Hematopoietic multipotent progenitor cell treated with erythropoietin and hydrocortisone succinate and interleukin-3 and kit ligand, for 4 days (in vitro differentiated cells): ENCODE data around the gene PAN3.

ENCODE experiments used
- DNase-seq: peaks from one replicate; pipeline ENCODE4 v3.0.0-alpha.2; 2015

Gene PAN3

DNA sequence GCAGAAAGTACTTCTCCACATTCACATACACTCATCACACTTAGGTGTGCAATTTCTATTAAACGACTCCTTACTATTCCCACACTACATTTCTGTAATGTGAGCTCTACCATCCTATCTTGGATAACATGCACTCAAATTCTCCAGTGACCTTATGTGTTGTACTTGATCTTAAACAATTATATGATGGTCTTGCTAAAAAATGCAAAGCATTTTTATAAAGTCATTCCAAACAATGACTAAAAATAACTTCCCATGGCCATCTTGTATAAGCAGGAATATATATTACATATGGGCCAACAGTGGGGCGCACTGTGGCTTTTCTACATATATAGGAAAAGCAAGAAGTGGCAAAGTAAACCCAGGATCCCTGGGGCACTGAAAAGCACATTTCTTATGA lies 201.1 kb downstream of the PAN3 start:
- DNase-seq = no peak

DNA sequence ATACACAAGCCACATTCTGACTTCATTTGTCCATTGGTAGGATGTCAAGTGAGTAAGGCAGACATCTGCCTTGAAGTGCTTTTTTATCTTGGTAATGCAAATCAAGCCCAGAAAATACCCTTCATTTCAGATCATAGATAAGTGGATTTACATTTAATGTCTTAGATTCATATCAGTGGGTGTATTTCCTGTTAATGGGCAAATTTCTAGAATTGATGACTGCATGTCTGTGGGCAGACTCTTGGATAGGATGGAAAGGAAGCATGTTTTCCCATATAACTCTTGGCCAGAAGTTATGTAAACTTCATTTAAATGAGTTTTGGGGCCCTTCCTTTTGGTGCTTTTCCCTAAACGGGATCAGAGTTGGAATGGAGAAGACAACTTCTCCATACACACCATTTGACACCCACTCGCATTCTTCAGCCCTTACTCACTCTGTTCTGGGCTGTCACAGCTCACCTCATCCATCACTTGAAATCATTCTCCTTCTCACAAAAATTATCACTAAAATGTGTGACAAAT lies 202.0 kb downstream of the PAN3 start:
- DNase-seq = no peak

DNA sequence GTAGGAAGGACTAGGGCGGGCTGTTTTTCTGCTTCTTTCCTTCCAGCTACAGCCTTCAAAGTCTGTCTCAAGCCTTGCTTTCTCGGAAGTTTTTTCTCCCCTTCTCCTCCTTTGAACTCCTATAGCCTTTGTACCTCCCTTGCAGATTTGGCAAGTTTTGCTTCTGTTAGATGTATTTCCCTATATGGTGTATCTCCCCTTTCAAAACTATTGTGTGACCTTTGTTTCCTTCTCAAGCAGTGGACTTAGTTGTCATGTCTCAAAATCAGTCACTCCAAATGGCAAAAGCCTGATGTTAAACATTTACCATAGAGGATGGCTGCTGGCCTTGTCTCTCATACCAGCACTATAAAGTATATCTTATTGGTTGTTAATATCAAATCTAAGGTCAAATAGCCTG lies 203.9 kb downstream of the PAN3 start:
- no peak for DNase-seq

DNA sequence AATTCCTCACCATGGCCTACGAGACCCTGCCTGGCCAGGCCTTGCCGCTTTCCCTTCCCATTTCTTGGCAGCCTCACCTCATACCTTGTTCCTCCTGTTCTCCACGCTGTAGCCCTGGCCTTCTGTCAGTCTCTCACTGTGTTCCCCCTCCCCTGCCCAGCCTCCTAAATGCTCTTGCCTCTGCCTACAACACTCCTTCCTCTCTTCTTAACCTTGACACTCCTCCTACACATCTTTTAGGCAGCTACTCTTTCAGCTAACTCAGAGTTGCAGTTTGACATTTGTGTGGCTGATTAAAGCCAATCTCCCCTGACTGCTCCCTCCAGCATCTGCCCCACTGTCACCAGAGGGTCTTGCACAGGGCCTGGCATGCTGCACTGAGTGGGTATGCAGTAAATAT lies 205.8 kb downstream of the PAN3 start:
- no peak for DNase-seq
